CD14-positive monocyte (primary cell): ENCODE measurements around the gene TRIM67. TPM values are rescaled to one million over a fixed set of nuclear protein-coding genes. Genes with fewer than 3 reads are reported as not detected.
"Not testable (repeated sequence)": the region's sequence is repeated elsewhere in the genome, so short reads cannot be mapped to it uniquely, and the experiment has no call there.

ENCODE experiments used
- DNase-seq, 3 donors: peaks; one replicate each; pipeline ENCODE4 v3.0.0-alpha.2; 2011 to 2022
- H2AFZ ChIP-seq: 2 replicates; pipeline ENCODE4 v1.6.0; 2012; ENCODE audit warnings: mild to moderate bottlenecking, low read depth, low read length, inconsistent platforms; ENCODE audit not compliant: insufficient read depth, poor library complexity, severe bottlenecking
- H3K27ac ChIP-seq, 2 donors: 1 replicate in 1 of 2; 2 replicates in 1 of 2; pipeline ENCODE4 v1.5.1; 2012 to 2013; ENCODE audit warnings: low read length in 2 of 2, control low read depth in 1 of 2, inconsistent platforms in 1 of 2, low read depth in 1 of 2, mild to moderate bottlenecking in 1 of 2
- H3K27me3 ChIP-seq, 2 donors: one replicate each; pipeline versions ENCODE4 v1.6.0 to v1.6.1; 2011 to 2013; ENCODE audit warnings: low read length in 2 of 2; ENCODE audit not compliant: control insufficient read depth in 2 of 2, insufficient read depth in 2 of 2
- H3K36me3 ChIP-seq, 2 donors: replicated peaks in 1 of 2; 1 replicate in 1 of 2; 2 replicates in 1 of 2; pipeline versions ENCODE4 v1.5.1 to v1.6.1; 2012 to 2013; ENCODE audit warnings: low read length in 2 of 2, control low read depth in 1 of 2, inconsistent platforms in 1 of 2, mild to moderate bottlenecking in 1 of 2; ENCODE audit not compliant: insufficient read depth in 2 of 2, control insufficient read depth in 1 of 2
- H3K4me1 ChIP-seq, 2 donors: 1 replicate in 1 of 2; 2 replicates in 1 of 2; pipeline versions ENCODE4 v1.5.1 to v1.6.1; 2012 to 2013; ENCODE audit warnings: low read length in 2 of 2, control low read depth in 1 of 2, inconsistent platforms in 1 of 2, mild to moderate bottlenecking in 1 of 2, moderate library complexity in 1 of 2; ENCODE audit not compliant: insufficient read depth in 2 of 2, control insufficient read depth in 1 of 2
- H3K4me2 ChIP-seq: replicated peaks from 2 replicates; pipeline ENCODE3; 2012; ENCODE audit warnings: low read length, moderate library complexity, mild to moderate bottlenecking; ENCODE audit not compliant: poor library complexity, severe bottlenecking; ENCODE audit errors: extremely low read depth
- H3K4me3 ChIP-seq, 3 experiments: fragments of 200-600 bp in 1 of 3; sonication (generic) in 1 of 3; replicated peaks in 1 of 3; 1 replicate in 2 of 3; 2 replicates in 1 of 3; pipeline ENCODE4 v1.5.1; 2011 to 2013; ENCODE audit warnings: low read length in 3 of 3, mild to moderate bottlenecking in 3 of 3, control low read depth in 2 of 3, low read depth in 2 of 3, inconsistent platforms in 1 of 3, moderate library complexity in 1 of 3
- H3K79me2 ChIP-seq: 2 replicates; pipeline ENCODE4 v1.6.0; 2012; ENCODE audit warnings: mild to moderate bottlenecking, control low read depth, inconsistent platforms, low read length, moderate library complexity; ENCODE audit not compliant: insufficient read depth
- H3K9ac ChIP-seq: 2 replicates; pipeline ENCODE4 v1.6.0; 2017; ENCODE audit warnings: low read length, mild to moderate bottlenecking; ENCODE audit not compliant: insufficient read depth, poor library complexity, severe bottlenecking
- H3K9me3 ChIP-seq, 2 donors: replicated peaks in 1 of 2; 1 replicate in 1 of 2; 2 replicates in 1 of 2; pipeline versions ENCODE4 v1.5.1 to v1.6.1; 2012 to 2013; ENCODE audit warnings: low read length in 2 of 2, control low read depth in 1 of 2; ENCODE audit not compliant: control insufficient read depth in 1 of 2, insufficient read depth in 1 of 2
- H4K20me1 ChIP-seq: 2 replicates; pipeline ENCODE4 v1.6.0; 2012; ENCODE audit warnings: mild to moderate bottlenecking, low read length, control low read depth, moderate library complexity; ENCODE audit not compliant: insufficient read depth
- H3K27ac Mint-ChIP-seq, 7 donors: one replicate each; pipeline ENCODE4 v1.8.0; 2020; ENCODE audit warnings: mild to moderate bottlenecking in 7 of 7, mixed read lengths in 7 of 7, moderate library complexity in 6 of 7, inconsistent platforms in 2 of 7
- H3K27me3 Mint-ChIP-seq, 3 donors: one replicate each; pipeline ENCODE4 v1.8.0; 2021 to 2022; ENCODE audit warnings: low read depth in 3 of 3, mild to moderate bottlenecking in 3 of 3, mixed read lengths in 3 of 3, moderate library complexity in 3 of 3, inconsistent platforms in 1 of 3
- H3K36me3 Mint-ChIP-seq, 2 donors: one replicate each; pipeline ENCODE4 v1.8.0; 2020; ENCODE audit warnings: mixed read lengths in 2 of 2, inconsistent platforms in 1 of 2, mild to moderate bottlenecking in 1 of 2
- H3K4me1 Mint-ChIP-seq: one replicate; pipeline ENCODE4 v1.8.0; 2020; ENCODE audit warnings: mild to moderate bottlenecking, mixed read lengths
- H3K4me3 Mint-ChIP-seq, 2 donors: one replicate each; pipeline ENCODE4 v1.8.0; 2020; ENCODE audit warnings: mild to moderate bottlenecking in 2 of 2, mixed read lengths in 2 of 2, moderate library complexity in 1 of 2
- H3K9me3 Mint-ChIP-seq, 7 donors: one replicate each; pipeline ENCODE4 v1.8.0; 2020 to 2022; ENCODE audit warnings: mixed read lengths in 7 of 7, mild to moderate bottlenecking in 6 of 7, moderate library complexity in 6 of 7, inconsistent platforms in 2 of 7
- CTCF ChIP-seq: fragments of 200-600 bp; IDR thresholded peaks from one replicate; pipeline ENCODE4 v1.8.0; 2022; ENCODE audit warnings: antibody characterized with exemption, mild to moderate bottlenecking
- whole genome bisulfite sequencing: methylation state at CpG from one replicate; pipeline ENCODE4 v1.1.5; 2013; ENCODE audit warnings: missing lambda C conversion rate; ENCODE audit not compliant: insufficient coverage; 5-methylcytosine and 5-hydroxymethylcytosine counted together
- intact Hi-C, 2 donors: fragments of 100-400 bp; cut with micrococcal nuclease; formaldehyde crosslinking; loops; one replicate each; pipeline versions ENCODE4 v1.15.0 to v1.15.1; 2023
- polyA plus RNA-seq, 3 donors: library from polyadenylated mRNA; depleted of rRNA in 1 of 3; unstranded in 2 of 3; stranded (reverse) in 1 of 3; fragments of 300-500 nt in 2 of 3; fragments of >200 nt in 1 of 3; fragmentation: Illumina TruSeq in 2 of 3; gene quantifications; 1 replicate in 2 of 3; 2 replicates in 1 of 3; pipeline ENCODE4 v1.2.3, GENCODE V29; 2012 to 2021

Gene TRIM67
- polyA plus RNA-seq, 3 donors: not detected

GRCh38 chr1:231125972-231126580 lies 35.8 kb upstream of the TRIM67 start:
- Histone ChIP-seq H3K27ac (no peak overlapping the region), H3K9ac (no peak overlapping the region), H3K4me1 (no peaks in the 10 kb centered on the region), H3K4me3 (no peak overlapping the region), H3K4me2 (no peak overlapping the region), H3K27me3 (no peaks in the 10 kb centered on the region), H3K9me3 (no peaks in the 10 kb centered on the region), H4K20me1 (no peaks in the 10 kb centered on the region), H2AFZ (no peak overlapping the region), H3K36me3 (no peaks in the 10 kb centered on the region), H3K79me2 (no peaks in the 10 kb centered on the region)
- TF ChIP-seq CTCF: no peak
- Mint-ChIP-seq H3K9me3 (peaks cover 0 to 11% (median 6%) of the 10 kb centered on the region in 7 donors), H3K4me3 (no peak overlapping the region), H3K4me1 (no peaks in the 10 kb centered on the region), H3K27me3 (peaks cover 4 to 6% (median 6%) of the 10 kb centered on the region in 3 donors), H3K27ac (peak overlapping the region in 1 of 7 donors; percentile 21), H3K36me3 (no peaks in the 10 kb centered on the region)
- WGBS: 74% methylated on average over 4 of the region's 9 CpGs
- no peak for DNase-seq
- intact Hi-C loops: no loop called here

- H2AFZ ChIP-seq, H4K20me1 ChIP-seq, H3K27me3 ChIP-seq, H3K9me3 ChIP-seq, H3K4me2 ChIP-seq, H3K36me3 Mint-ChIP-seq, H3K4me1 Mint-ChIP-seq, H3K9ac ChIP-seq, H3K79me2 ChIP-seq, H3K36me3 ChIP-seq, H3K4me3 ChIP-seq, H3K4me3 Mint-ChIP-seq, H3K27ac Mint-ChIP-seq, H3K4me1 ChIP-seq, DNase-seq, intact Hi-C loops, H3K27me3 Mint-ChIP-seq, H3K27ac ChIP-seq: not testable (repeated sequence)
- WGBS: 100% methylated on average over 2 of the region's 6 CpGs
- peaks cover 0 to 11% (median 7%) of the 10 kb centered on the region in 7 donors for H3K9me3 Mint-ChIP-seq
Measured at GRCh38 chr1:231127106-231127505, 34.8 kb upstream of the TRIM67 start.

GRCh38 chr1:231128471-231128870 lies 33.4 kb upstream of the TRIM67 start:
- H3K27ac ChIP-seq, H2AFZ ChIP-seq, H3K4me2 ChIP-seq, intact Hi-C loops, H3K4me3 ChIP-seq, H3K9ac ChIP-seq, H3K79me2 ChIP-seq, H3K4me1 Mint-ChIP-seq, H3K4me1 ChIP-seq, H3K36me3 Mint-ChIP-seq, H3K4me3 Mint-ChIP-seq, H3K27ac Mint-ChIP-seq, H4K20me1 ChIP-seq, DNase-seq, H3K27me3 ChIP-seq, H3K9me3 ChIP-seq, H3K27me3 Mint-ChIP-seq, H3K36me3 ChIP-seq: not testable (repeated sequence)
- 100% methylated on average over 1 of the region's 27 CpGs for WGBS
- peaks cover 0 to 12% (median 7%) of the 10 kb centered on the region in 7 donors for H3K9me3 Mint-ChIP-seq
